ENCODE data around the gene NECTIN1. TPM values are rescaled to one million over a fixed set of nuclear protein-coding genes. Genes with fewer than 3 reads are reported as not detected.

Gene NECTIN1
- total RNA-seq, 2 experiments from 2014 or later = 1.6 to 1.7 TPM

DNA sequence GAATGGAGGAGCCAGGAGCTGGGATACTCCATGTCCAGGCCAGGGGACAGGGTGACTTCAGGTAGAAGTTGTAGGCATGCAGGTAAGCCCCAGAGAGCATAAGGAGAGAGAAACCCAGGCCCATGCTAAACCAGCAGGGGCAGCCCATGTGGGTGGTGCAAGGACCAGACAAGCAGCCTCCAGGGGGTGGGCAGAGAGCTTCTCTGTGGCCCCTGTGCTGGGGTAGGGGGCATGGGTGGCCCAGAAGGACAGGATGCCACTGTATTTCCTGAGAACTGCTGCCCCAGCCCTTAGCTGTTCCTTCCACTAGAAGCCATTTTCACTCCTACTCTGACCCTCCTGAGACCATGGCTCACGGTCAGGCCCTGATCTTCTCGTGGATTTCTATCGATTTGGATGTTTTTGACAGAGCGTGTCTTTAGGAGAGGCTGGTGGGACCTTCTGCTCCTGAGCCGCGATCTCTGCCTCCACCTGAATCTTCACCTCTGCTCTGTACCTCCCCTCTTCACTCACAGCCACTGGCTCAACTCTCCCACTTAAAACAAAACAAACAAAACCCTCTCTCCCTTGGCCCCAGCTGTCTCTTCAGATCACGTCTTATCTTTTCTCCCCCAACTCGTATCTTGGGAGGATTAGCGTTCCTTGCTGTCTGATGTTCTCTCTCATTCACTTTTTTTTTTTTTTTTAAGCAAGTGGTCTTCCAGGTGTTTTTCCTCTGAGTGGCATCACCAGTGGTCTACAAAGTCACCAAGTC is 112.2 kb downstream of the NECTIN1 start:
- no peaks in the 10 kb centered on the region for H3K9me3 Mint-ChIP-seq (ENCODE audit: low read depth)
- H3K27ac Mint-ChIP-seq = no peak overlapping the region
- H3K27me3 Mint-ChIP-seq = peaks cover 7% of the 10 kb centered on the region
- ChIA-PET POLR2A (no interaction called here), CTCF (no interaction called here)
- no peak overlapping the region for H3K4me3 Mint-ChIP-seq
- intact Hi-C loops (cut with DNase I, micrococcal nuclease) = no loop called here
- DNase-seq (no peak), ATAC-seq (no peak)
- H3K36me3 Mint-ChIP-seq (ENCODE audit: low read depth) = no peaks in the 10 kb centered on the region
- peaks cover 4% of the 10 kb centered on the region for H3K4me1 Mint-ChIP-seq

DNA sequence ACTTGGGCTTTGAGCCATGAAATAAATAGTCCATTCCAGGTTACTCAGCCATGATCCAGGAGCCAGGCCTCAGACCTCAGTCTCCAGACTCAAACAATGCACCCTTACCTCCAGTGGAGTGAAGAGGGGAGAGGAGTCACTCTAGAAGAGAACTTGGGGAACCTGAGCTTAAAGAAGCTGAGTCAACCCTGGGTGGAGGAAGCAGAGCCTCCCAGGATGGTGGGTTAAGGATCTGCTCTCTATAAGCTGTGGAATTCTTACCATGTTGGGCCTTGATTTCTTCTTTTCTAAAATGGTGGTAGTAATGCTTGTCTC is 113.2 kb downstream of the NECTIN1 start:
- H3K27ac Mint-ChIP-seq = no peak overlapping the region

DNA sequence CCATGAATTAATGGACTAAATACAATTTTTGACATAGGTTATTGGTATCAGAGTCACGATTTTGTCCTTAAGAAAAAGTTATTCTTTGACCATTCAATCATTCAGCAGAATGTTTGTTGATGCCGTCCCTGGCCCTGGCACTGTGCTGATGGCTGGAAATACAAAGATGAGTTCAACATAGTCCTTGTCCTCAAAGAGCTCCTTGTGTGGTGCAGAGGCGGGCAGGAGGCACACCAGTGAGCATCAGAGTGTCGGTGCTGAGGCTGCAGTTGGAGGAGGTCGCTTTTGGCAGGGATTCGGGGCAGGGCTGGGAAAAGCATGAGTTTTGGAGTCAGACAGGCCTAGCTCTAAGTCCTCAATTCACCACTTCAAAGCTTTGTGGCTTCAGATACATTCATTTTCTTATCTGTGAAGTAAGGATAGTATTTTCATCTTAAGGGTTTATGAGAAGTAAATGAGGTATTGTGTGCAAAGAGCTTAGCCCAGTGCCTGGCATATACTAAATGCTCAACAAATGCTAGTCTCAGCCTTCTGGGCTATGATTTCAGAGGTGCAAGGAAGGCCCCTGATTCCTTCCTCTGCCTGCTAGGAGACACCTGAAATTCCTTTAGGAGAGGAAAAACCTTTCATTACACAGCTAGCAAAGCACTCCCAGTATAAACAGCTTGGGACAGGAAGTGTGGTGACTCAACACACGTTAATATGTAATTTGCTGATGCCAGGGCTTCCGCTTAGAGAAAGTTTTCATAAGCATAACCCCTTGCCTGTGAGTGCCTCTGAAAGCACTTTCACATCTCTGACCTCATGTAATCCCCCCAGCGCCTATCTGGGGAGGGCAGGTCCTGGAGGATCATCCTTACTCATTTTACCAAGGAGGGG is 113.8 kb downstream of the NECTIN1 start:
- CTCF ChIA-PET = interaction anchor here (1.2 kb wide), 2 partner anchors 114 to 493 kb away, joined by 3 read pairs; partner anchors contain the start of gene NECTIN1
- ATAC-seq = peak; percentile 58

More for the DNA sequence above, 113.2 kb downstream of the NECTIN1 start:
- peaks cover 7% of the 10 kb centered on the region for H3K27me3 Mint-ChIP-seq
- no peaks in the 10 kb centered on the region for H3K36me3 Mint-ChIP-seq (ENCODE audit: low read depth)
- ATAC-seq (peak; percentile 36), DNase-seq (no peak)
- no peaks in the 10 kb centered on the region for H3K9me3 Mint-ChIP-seq (ENCODE audit: low read depth)
- CTCF ChIA-PET = no interaction called here
- H3K4me3 Mint-ChIP-seq = no peak overlapping the region
- peaks cover 4% of the 10 kb centered on the region for H3K4me1 Mint-ChIP-seq
- intact Hi-C loops (cut with DNase I, micrococcal nuclease) = no loop called here
- POLR2A ChIA-PET = no interaction called here

DNA sequence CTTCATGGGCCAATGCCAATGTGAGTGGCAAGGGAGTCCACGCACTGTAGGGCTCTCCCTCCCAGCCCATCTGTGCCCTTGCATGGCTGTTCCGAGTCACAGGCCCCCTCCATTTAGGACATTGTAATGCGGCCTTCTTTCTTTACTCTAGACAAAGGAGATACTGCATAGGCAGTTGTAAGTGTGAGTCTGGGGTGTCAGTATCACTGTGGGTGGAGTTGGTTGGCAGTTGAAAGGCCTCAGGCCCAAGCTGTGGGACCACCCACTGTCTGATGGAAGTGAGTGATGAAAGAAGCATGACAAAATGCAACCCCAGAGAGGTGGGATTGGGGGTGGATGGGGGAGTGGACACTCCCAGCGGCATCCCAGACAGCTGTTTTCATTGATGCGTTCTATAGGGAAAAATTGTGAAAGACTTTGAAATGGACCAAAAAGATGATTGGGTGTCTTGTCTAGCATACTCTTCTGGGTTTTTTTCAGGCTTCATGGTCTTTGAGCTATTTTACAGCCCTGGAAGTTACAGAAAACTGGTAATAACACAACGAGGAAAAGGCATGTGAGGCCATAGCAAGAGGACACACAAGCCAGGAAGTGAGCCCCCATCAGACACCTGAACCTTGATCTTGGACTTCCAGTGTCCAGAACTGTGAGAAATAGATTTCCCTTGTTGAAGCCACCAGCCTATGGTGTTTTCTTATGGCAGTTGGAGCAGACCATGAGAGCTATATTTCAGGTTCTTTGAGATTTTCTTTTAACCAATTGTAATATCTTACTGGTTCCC is 114.6 kb downstream of the NECTIN1 start:
- Mint-ChIP-seq H3K27ac (no peak overlapping the region), H3K9me3 (ENCODE audit: low read depth) (no peaks in the 10 kb centered on the region), H3K4me1 (peaks cover 4% of the 10 kb centered on the region), H3K27me3 (peaks cover 4% of the 10 kb centered on the region), H3K4me3 (no peak overlapping the region), H3K36me3 (ENCODE audit: low read depth) (no peaks in the 10 kb centered on the region)
- ChIA-PET POLR2A (no interaction called here), CTCF (interaction anchor here (1.2 kb wide), 2 partner anchors 115 to 494 kb away, joined by 3 read pairs; partner anchors contain the start of gene NECTIN1)
- intact Hi-C loops (cut with DNase I, micrococcal nuclease) = no loop called here
- ATAC-seq = no peak
- DNase-seq = no peak

More for the DNA sequence above, 113.8 kb downstream of the NECTIN1 start:
- H3K4me3 Mint-ChIP-seq = no peak overlapping the region
- no peaks in the 10 kb centered on the region for H3K9me3 Mint-ChIP-seq (ENCODE audit: low read depth)
- H3K27me3 Mint-ChIP-seq = peaks cover 4% of the 10 kb centered on the region
- H3K27ac Mint-ChIP-seq = no peak overlapping the region
- POLR2A ChIA-PET = no interaction called here
- intact Hi-C loops (cut with DNase I, micrococcal nuclease) = no loop called here
- H3K4me1 Mint-ChIP-seq = peaks cover 4% of the 10 kb centered on the region
- DNase-seq = no peak
- no peaks in the 10 kb centered on the region for H3K36me3 Mint-ChIP-seq (ENCODE audit: low read depth)

DNA sequence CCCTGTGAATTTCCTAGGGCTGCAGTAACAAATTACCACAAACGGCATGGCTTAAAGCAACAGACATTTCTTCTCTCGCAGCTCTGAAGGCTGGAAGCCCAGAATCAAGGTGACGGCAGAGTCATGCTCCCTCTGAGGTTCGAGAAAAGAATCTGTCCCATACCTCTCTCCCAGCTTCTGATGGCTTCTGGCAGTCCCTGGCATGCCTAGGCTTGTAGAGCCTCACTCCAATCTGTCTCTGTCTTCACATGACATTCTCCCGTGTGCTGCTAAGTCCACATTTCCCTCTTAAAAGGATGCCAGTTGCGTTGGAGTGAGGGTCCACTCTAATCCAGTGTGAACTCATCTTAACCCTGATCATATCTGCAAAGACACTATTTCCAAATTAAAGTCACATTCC is 116.2 kb downstream of the NECTIN1 start:
- no peak for ATAC-seq
- intact Hi-C loops (cut with DNase I, micrococcal nuclease) = no loop called here
- H3K27me3 Mint-ChIP-seq = peaks cover 4% of the 10 kb centered on the region
- H3K4me1 Mint-ChIP-seq = peaks cover 4% of the 10 kb centered on the region
- H3K4me3 Mint-ChIP-seq = no peak overlapping the region
- CTCF ChIA-PET = no interaction called here
- POLR2A ChIA-PET = no interaction called here
- H3K36me3 Mint-ChIP-seq (ENCODE audit: low read depth) = no peaks in the 10 kb centered on the region
- H3K9me3 Mint-ChIP-seq (ENCODE audit: low read depth) = no peaks in the 10 kb centered on the region
- H3K27ac Mint-ChIP-seq = no peak overlapping the region
- DNase-seq = no peak

DNA sequence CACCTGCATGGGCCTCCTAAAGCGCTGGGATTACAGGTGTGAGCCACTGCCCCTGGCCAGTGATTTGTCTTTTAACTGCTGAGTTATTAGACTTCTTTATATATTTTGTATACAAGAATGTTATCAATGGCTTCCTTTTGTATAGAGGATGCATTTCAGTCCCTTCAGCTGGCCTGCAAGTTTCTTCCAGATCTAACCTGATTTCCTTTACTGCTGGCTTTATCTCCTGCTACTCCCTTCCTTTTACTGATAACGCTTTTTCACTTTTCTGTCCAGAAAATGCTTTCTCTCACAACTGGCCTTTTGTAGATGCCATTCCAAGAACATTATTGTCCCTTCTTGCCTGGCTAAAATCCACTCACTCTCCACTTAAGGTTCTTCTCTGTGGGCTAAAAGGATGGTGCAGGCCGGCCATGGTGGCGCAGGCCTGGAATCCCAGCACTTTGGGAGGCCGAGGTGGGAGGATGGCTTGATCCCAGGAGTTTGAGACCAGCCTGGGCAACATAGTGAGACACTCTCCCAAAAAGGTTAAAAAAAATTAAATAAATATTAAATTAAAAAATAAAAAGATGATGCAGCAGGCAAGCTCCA is 118.1 kb downstream of the NECTIN1 start:
- ChIA-PET POLR2A (no interaction called here), CTCF (no interaction called here)
- Mint-ChIP-seq H3K4me1 (peaks cover 2% of the 10 kb centered on the region), H3K27ac (no peak overlapping the region), H3K36me3 (ENCODE audit: low read depth) (no peaks in the 10 kb centered on the region), H3K9me3 (ENCODE audit: low read depth) (no peaks in the 10 kb centered on the region), H3K27me3 (peaks cover 12% of the 10 kb centered on the region), H3K4me3 (no peak overlapping the region)
- ATAC-seq (no peak), DNase-seq (no peak)
- intact Hi-C loops (cut with DNase I, micrococcal nuclease) = no loop called here

DNA sequence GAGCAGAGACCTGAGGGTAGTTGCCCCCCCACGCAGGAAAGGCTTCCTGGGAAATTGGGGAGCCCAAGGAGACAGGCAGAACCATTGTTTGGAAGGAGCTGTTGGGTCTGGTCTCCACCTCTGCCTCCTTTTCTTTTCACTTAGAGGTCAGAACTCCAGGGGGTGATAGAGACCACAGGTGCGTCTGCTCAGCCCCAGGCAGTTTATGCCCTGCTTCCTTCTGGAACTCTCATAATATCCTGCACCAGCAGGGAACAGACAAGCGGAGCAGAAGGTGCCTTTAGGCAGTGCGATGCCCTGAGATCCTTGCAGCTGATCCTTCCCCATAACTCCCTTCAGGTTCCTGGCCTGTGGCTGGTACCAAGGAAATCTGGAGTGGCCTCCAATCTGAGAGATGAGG is 120.2 kb downstream of the NECTIN1 start:
- POLR2A ChIA-PET = no interaction called here
- no peak overlapping the region for H3K4me3 Mint-ChIP-seq
- CTCF ChIA-PET = interaction anchor here (0.6 to 2.0 kb wide), 3 partner anchors 16 to 526 kb away, joined by 3 to 9 read pairs (median 4); no protein-coding TSS in a partner anchor
- no peak for ATAC-seq
- no peak for DNase-seq
- H3K27ac Mint-ChIP-seq = no peak overlapping the region
- peaks cover 15% of the 10 kb centered on the region for H3K27me3 Mint-ChIP-seq
- H3K36me3 Mint-ChIP-seq (ENCODE audit: low read depth) = no peaks in the 10 kb centered on the region
- H3K4me1 Mint-ChIP-seq = no peaks in the 10 kb centered on the region
- intact Hi-C loops (cut with DNase I, micrococcal nuclease) = no loop called here
- H3K9me3 Mint-ChIP-seq (ENCODE audit: low read depth) = no peaks in the 10 kb centered on the region

DNA sequence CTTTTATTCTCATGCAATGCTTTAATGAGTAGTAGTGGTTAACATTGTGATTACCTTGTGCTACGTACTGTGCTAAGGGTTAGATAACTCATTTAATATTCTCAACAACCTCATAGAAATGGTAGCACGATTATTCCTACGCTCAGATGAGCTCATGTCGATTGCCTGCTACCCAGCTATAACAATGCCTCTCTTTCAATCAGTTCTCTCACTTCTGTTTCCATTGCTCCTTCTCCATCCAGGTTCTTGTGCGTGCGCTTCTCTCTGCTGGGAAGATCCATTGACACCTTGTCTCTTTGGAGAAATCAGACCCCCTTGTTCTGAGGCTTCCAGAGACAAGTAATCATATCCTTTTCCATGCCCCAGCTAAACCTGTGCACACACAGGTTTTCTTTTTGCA is 120.8 kb downstream of the NECTIN1 start:
- ChIA-PET CTCF (interaction anchor here (0.6 to 2.0 kb wide), 3 partner anchors 17 to 527 kb away, joined by 3 to 9 read pairs (median 4); no protein-coding TSS in a partner anchor), POLR2A (no interaction called here)
- DNase-seq (no peak), ATAC-seq (no peak)
- Mint-ChIP-seq H3K4me1 (no peaks in the 10 kb centered on the region), H3K36me3 (ENCODE audit: low read depth) (no peaks in the 10 kb centered on the region), H3K27me3 (peaks cover 19% of the 10 kb centered on the region), H3K9me3 (ENCODE audit: low read depth) (no peaks in the 10 kb centered on the region), H3K27ac (no peak overlapping the region), H3K4me3 (no peak overlapping the region)
- intact Hi-C loops (cut with DNase I, micrococcal nuclease) = no loop called here

DNA sequence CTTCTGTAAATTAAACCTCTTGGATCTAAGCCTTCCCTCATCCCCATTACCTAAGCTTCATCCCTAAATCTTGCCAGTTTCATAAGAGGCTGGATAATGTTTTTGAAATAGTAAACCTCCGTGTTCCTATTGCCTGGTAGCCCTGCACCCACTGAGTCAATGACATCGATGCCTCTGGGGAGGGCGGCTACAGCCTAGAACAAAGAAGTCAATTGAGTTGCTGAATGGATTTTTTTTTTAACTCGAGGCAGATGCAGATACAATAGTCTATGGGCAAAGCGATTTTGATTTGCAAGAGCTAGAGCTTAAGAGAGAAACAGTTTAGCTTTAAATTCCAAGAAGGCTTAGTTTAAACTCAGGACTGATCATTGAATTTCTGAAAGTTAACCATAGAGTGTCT is 121.3 kb downstream of the NECTIN1 start:
- no peaks in the 10 kb centered on the region for H3K4me1 Mint-ChIP-seq
- H3K27me3 Mint-ChIP-seq = peaks cover 15% of the 10 kb centered on the region
- CTCF ChIA-PET = interaction anchor here (0.7 to 2.0 kb wide), 3 partner anchors 17 to 196 kb away, joined by 3 to 9 read pairs (median 4); no protein-coding TSS in a partner anchor
- no peaks in the 10 kb centered on the region for H3K9me3 Mint-ChIP-seq (ENCODE audit: low read depth)
- intact Hi-C loops (cut with DNase I, micrococcal nuclease) = no loop called here
- no peak for DNase-seq
- POLR2A ChIA-PET = no interaction called here
- no peak overlapping the region for H3K27ac Mint-ChIP-seq
- H3K36me3 Mint-ChIP-seq (ENCODE audit: low read depth) = no peaks in the 10 kb centered on the region
- ATAC-seq = no peak
- H3K4me3 Mint-ChIP-seq = no peak overlapping the region

DNA sequence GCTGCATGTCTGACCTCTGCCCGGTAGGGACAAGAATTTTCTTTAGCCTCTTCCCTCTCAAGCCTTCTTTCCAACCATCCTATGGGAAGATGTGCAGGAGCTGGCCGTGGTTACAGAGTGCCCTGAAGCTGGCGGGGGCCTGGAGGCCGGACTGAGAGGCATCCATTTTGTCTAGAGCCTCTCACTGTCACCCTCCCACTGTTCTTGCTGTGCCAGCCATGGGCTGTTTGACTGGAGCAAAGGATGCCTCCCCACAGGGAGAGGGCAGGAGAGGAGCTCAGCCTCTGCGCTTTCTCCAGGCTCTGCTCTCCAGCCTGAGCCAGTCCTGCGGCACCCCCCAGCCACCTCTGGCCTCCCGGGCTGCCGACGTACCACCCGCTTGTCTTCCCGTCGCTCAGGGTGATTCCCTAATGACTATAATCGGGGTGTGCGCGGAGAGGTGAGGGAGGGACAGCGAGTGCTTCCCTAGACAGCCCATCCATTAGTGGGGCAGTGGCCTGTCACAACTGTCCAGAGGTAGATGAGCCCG is 123.8 kb downstream of the NECTIN1 start:
- Mint-ChIP-seq H3K27ac (no peak overlapping the region), H3K9me3 (ENCODE audit: low read depth) (no peaks in the 10 kb centered on the region), H3K27me3 (peaks cover 19% of the 10 kb centered on the region), H3K4me3 (no peak overlapping the region), H3K4me1 (no peaks in the 10 kb centered on the region), H3K36me3 (ENCODE audit: low read depth) (no peaks in the 10 kb centered on the region)
- CTCF ChIA-PET = interaction anchor here (0.5 kb wide), 1 partner anchor 138 kb away, joined by 4 read pairs; no protein-coding TSS in a partner anchor
- intact Hi-C loops (cut with DNase I, micrococcal nuclease) = no loop called here
- DNase-seq (no peak), ATAC-seq (no peak)
- POLR2A ChIA-PET = no interaction called here
